Stomach (tissue), 9 donors: ENCODE data around the gene TMEM158. TPM values are rescaled to one million over a fixed set of nuclear protein-coding genes. Genes with fewer than 3 reads are reported as not detected.
A peak's percentile ranks its signal among the peaks of the same experiment; 100 is the strongest.

Experiments used
- DNase-seq, 2 donors: peaks; one replicate each; pipeline versions ENCODE4 v3.0.0 to v3.0.0-alpha.2; 2013 to 2019
- H3K27ac ChIP-seq, 5 donors: fragments of 200-600 bp in 4 of 5; sonication (generic) in 4 of 5; one replicate each; pipeline ENCODE4 v1.5.1; 2013 to 2019; ENCODE audit warnings: mild to moderate bottlenecking in 1 of 5, moderate library complexity in 1 of 5
- H3K27me3 ChIP-seq, 3 donors: fragments of 200-600 bp; sonication (generic); one replicate each; pipeline ENCODE4 v1.5.1; 2017 to 2019; ENCODE audit warnings: mixed run types in 1 of 3
- H3K36me3 ChIP-seq, 4 donors: fragments of 200-600 bp; sonication (generic); 1 replicate in 3 of 4; 2 replicates in 1 of 4; pipeline ENCODE4 v1.5.1; 2016 to 2019
- H3K4me1 ChIP-seq, 4 donors: fragments of 200-600 bp; sonication (generic); one replicate each; pipeline ENCODE4 v1.5.1; 2016 to 2019
- H3K4me3 ChIP-seq, 4 donors: fragments of 200-600 bp; sonication (generic) in 3 of 4; one replicate each; pipeline ENCODE4 v1.5.1; 2016 to 2019; ENCODE audit warnings: mild to moderate bottlenecking in 1 of 4
- H3K9me3 ChIP-seq, 4 donors: fragments of 200-600 bp; sonication (generic); one replicate each; pipeline ENCODE4 v1.5.1; 2016 to 2019
- CTCF ChIP-seq, 7 experiments: fragments of 450-650 bp in 4 of 7; fragments of 200-600 bp in 3 of 7; sonication (generic) in 3 of 7; IDR thresholded peaks; one replicate each; pipeline ENCODE4 v1.5.1; 2016 to 2019; ENCODE audit warnings: antibody characterized with exemption in 7 of 7, control low read depth in 2 of 7, mild to moderate bottlenecking in 1 of 7
- EP300 ChIP-seq: sonication (generic); formaldehyde crosslinking; IDR thresholded peaks from one replicate; pipeline ENCODE4 v1.6.1; 2017; ENCODE audit warnings: antibody characterized with exemption
- POLR2A ChIP-seq, 4 donors: fragments of 450-650 bp; IDR thresholded peaks; one replicate each; pipeline ENCODE4 v1.6.1; 2016; ENCODE audit warnings: antibody characterized with exemption in 4 of 4, control low read depth in 2 of 4, mild to moderate bottlenecking in 1 of 4, moderate library complexity in 1 of 4
- POLR2AphosphoS5 ChIP-seq, 3 donors: sonication (generic); formaldehyde crosslinking; IDR thresholded peaks; one replicate each; pipeline ENCODE4 v1.6.1; 2016; ENCODE audit warnings: antibody characterized with exemption in 3 of 3
- WGBS, 5 donors: extraction: QIAGEN DNeasy Blood & Tissue Kit in 3 of 5; methylation state at CpG; one replicate each; pipeline versions ENCODE4 v1.1.5 to v1.1.7; 2013 to 2018; 5-methylcytosine and 5-hydroxymethylcytosine counted together
- intact Hi-C: fragments of 100-400 bp; cut with DNase I; formaldehyde crosslinking; loops from one replicate; pipeline ENCODE4 v1.15.1; 2023; ENCODE audit warnings: low total_unique reads
- polyA plus RNA-seq, 3 donors: library from polyadenylated mRNA; stranded (reverse); fragments of 200-250 nt; gene quantifications; one replicate each; pipeline ENCODE4 v1.2.3, GENCODE V29; 2013
- total RNA-seq, 5 donors: library from RNA; depleted of rRNA; stranded (reverse); fragments of >200 nt; gene quantifications; one replicate each; pipeline versions ENCODE4 v1.1.0 to v1.2.3, GENCODE V29; 2014 to 2016
- donor health status: healthy with polysubstance abuse.
- donor health status: Bipolar disorder and iron deficiency.
- donor health status: healthy.

TMEM158 gene
- total and polyA plus RNA-seq, 8 donors: 0.46 to 5.5 (median 2.0) TPM; not detected in 2

- no peak overlapping the region for H3K4me3 ChIP-seq
- DNase-seq: no peak
- H3K4me1 ChIP-seq: peaks cover 4 to 41% (median 31%) of the 10 kb centered on the region in 4 donors
- no peak overlapping the region for H3K27ac ChIP-seq
- H3K9me3 ChIP-seq: no peaks in the 10 kb centered on the region
- no peaks in the 10 kb centered on the region for H3K36me3 ChIP-seq
- H3K27me3 ChIP-seq: no peaks in the 10 kb centered on the region
- 92 to 98% (median 94%) methylated on average over 5 of the region's 5 CpGs for WGBS, 5 donors
- TF ChIP-seq EP300: no peak
- TF ChIP-seq POLR2A (IDR thresholded peaks at IDR 0.05): no peak
- no peak for TF ChIP-seq POLR2AphosphoS5 (IDR thresholded peaks at IDR 0.05)
- TF ChIP-seq CTCF (IDR thresholded peaks at IDR 0.05): no peak
- intact Hi-C loops: no loop called here
Observed at GRCh38 chr3:45185461-45185860, 40.6 kb downstream of the TMEM158 start.

- Histone ChIP-seq H3K4me3 (no peak overlapping the region), H3K27me3 (no peaks in the 10 kb centered on the region), H3K9me3 (no peaks in the 10 kb centered on the region), H3K36me3 (no peaks in the 10 kb centered on the region), H3K27ac (no peak overlapping the region), H3K4me1 (peaks cover 4 to 42% (median 31%) of the 10 kb centered on the region in 4 donors)
- intact Hi-C loops: no loop called here
- 91 to 100% (median 98%) methylated on average over 2 of the region's 2 CpGs for WGBS, 5 donors
- no peak for DNase-seq
- TF ChIP-seq POLR2AphosphoS5 (IDR thresholded peaks at IDR 0.05) (no peak), EP300 (no peak), POLR2A (IDR thresholded peaks at IDR 0.05) (no peak), CTCF (IDR thresholded peaks at IDR 0.05) (no peak)
Observed at GRCh38 chr3:45185052-45185451, 41.0 kb downstream of the TMEM158 start.

- Histone ChIP-seq H3K36me3 (no peaks in the 10 kb centered on the region), H3K27ac (peak overlapping the region; percentile 63 to 84 (median 80)), H3K4me3 (no peak overlapping the region), H3K27me3 (no peaks in the 10 kb centered on the region), H3K4me1 (peaks cover 4 to 40% (median 37%) of the 10 kb centered on the region in 4 donors), H3K9me3 (no peaks in the 10 kb centered on the region)
- 74 to 88% (median 83%) methylated on average over 7 of the region's 7 CpGs for WGBS, 5 donors
- no peak for TF ChIP-seq POLR2A (IDR thresholded peaks at IDR 0.05)
- TF ChIP-seq CTCF (IDR thresholded peaks at IDR 0.05): no peak
- no peak for TF ChIP-seq EP300
- TF ChIP-seq POLR2AphosphoS5 (IDR thresholded peaks at IDR 0.05): no peak
- no peak for DNase-seq
- intact Hi-C loops: no loop called here
Observed at GRCh38 chr3:45183872-45184262, 42.2 kb downstream of the TMEM158 start.

GRCh38 chr3:45182915-45183871 lies 42.9 kb downstream of the TMEM158 start:
- H3K9me3 ChIP-seq: no peaks in the 10 kb centered on the region
- H3K36me3 ChIP-seq: no peaks in the 10 kb centered on the region
- peak overlapping the region; percentile 63 to 89 (median 80) for H3K27ac ChIP-seq
- WGBS, 5 donors: 21 to 34% (median 27%) methylated on average over 7 of the region's 7 CpGs
- TF ChIP-seq EP300 (no peak), POLR2AphosphoS5 (IDR thresholded peaks at IDR 0.05) (peak in 2 of 3 donors; percentile 38 to 73)
- H3K27me3 ChIP-seq: no peaks in the 10 kb centered on the region
- intact Hi-C loops: no loop called here
- peaks cover 4 to 44% (median 43%) of the 10 kb centered on the region in 4 donors for H3K4me1 ChIP-seq
- H3K4me3 ChIP-seq: no peak overlapping the region
- DNase-seq: peak; percentile 82 to 91

GRCh38 chr3:45181496-45181895 lies 44.6 kb downstream of the TMEM158 start:
- Histone ChIP-seq H3K36me3 (no peaks in the 10 kb centered on the region), H3K9me3 (no peaks in the 10 kb centered on the region), H3K4me1 (peaks cover 4 to 58% (median 48%) of the 10 kb centered on the region in 4 donors), H3K4me3 (no peak overlapping the region), H3K27me3 (no peaks in the 10 kb centered on the region), H3K27ac (peak overlapping the region; percentile 12 to 84 (median 50))
- 27 to 61% (median 34%) methylated on average over 5 of the region's 5 CpGs for WGBS, 5 donors
- DNase-seq: peak in 1 of 2 donors; percentile 18
- TF ChIP-seq POLR2A (IDR thresholded peaks at IDR 0.05) (no peak), EP300 (no peak), POLR2AphosphoS5 (IDR thresholded peaks at IDR 0.05) (no peak), CTCF (IDR thresholded peaks at IDR 0.05) (no peak)
- intact Hi-C loops: no loop called here
